SKM-1 treated with dmso at 0.1 percent for 144 hours (cell line): ENCODE data around the gene RNF26.

Experiments used
- DNase-seq: peaks from one replicate; lab custom pipeline; 2025; ENCODE audit not compliant: unreplicated experiment; lab: John Stamatoyannopoulos, UW

RNF26 gene

DNA sequence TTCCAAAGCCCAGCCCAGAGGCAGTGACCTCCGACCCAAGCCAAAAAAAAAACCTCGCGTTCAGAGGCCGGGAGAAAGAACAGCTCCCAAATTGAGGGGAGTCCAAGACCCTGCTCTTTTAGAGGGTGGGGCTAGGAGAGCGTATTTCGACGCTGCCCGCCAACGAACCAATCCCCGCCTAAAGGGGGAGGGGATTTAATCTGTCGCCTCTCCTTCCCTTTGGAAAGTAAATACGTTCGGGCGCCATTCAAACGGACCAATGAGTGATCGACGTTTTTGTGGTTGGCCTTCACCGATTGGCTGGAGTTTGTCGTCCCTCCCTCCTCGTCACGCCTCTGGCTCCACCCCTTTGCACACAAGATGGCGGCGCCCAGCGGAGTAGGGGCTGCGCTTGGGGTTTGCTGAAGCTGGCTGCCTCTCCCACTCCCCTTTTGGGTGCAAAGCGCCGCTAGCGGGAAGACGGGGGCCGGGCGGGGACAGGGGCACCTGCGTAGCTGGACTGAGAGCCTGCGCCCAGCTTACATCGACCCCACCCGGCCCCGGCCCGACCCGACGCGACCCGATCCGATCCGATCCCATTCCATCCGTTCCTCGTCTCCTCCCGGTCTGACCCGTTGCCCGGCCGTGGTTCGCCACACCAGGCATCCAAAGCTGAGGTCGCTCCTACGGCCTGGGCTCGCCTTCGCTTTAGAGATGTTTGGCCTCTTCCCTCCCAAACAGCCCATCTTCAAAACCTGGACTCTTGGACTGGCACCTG, at the start of gene RNF26:
Gene RNF26, plus strand, starts transcription at position 354 of the 757 bp plus-strand sequence. CDS start 596 bp downstream, outside the sequence.
- DNase-seq, result peak; percentile 95

DNA sequence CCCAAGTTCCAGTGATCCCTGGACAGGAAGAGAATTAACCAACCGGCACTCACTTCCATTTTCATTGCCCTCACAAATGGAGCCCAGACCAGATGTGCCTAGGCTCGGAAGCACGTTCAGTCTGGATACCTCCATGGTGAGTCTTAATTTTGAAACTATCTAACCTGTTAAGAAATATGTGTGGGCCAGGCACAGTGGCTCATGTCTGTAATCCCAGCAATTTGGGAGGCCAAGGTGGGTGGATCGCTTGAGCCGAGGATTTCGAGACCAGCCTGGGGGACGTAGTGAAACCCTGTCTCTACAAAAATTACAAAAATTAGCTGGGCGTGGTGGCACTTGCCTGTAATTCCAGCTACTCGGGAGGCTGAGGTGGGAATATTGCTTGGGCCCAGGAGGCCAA, 48.9 kb upstream of the RNF26 start:
- DNase-seq, result no peak

DNA sequence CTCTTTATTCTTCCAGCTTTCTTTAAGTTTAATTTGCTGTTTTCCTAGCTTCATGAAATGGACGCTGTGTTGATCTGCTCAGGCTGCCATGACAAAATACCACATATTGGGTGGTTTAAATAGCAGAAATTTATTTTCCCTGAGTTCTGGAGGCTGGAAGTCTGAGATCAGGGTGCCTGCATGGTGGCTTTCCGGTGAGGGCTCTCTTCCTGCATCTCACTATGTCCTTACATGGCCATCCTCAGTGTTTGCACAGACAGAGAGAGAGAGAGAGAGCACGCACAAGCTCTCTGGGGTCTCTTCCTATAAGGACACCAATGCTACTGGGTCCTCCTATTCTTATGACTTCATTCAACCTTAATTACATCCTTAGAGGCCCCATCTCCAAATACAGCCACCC, 46.1 kb upstream of the RNF26 start:
- DNase-seq, result no peak

DNA sequence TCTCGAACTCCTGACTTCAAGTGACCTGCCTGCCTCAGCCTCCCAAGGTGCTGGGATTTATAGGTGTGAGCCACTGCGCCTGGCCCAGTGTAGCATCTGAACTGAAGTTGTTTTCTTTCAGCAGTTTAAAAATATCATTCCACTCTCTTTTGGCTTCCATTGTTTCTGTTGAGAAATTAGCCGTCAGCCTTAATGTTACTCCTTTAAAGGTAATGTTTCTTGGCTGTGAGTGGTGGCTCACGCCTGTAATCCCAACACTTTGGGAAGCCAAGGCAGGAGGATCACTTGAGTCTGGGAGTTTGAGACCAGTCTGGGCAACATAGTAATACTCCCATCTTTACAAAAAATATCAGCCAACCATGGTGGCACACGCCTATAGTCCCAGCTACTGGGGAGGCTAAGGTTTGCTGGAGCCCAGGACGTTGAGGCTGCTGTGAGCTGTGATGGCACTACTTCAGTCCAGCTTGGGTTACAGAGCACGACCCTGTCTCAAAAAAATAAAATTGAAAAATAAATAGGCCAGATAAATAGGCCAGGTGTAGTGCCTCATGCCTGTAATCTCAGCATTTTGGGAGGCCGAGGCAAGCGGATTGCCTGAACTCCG, 43.3 kb upstream of the RNF26 start:
- no peak for DNase-seq

DNA sequence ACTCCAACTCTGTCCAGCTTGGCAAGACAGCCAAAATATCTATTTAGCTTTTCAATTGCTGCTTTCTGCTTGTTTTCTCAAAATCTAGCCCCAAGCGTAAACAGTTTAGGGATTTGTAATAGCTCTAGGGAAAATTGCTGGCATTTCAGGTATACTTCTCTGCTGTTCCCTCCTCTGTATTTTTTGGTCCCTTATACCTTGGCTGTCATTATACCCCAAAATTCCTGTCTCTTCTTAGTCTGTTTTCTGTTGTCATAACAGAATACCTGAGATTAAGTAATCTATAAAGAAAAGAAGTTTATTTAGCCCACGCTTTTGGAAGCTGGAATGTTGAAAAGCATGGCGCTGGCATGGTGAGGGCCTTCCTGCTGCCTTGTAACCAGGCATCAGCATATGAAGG, 40.9 kb upstream of the RNF26 start:
- DNase-seq, result no peak

DNA sequence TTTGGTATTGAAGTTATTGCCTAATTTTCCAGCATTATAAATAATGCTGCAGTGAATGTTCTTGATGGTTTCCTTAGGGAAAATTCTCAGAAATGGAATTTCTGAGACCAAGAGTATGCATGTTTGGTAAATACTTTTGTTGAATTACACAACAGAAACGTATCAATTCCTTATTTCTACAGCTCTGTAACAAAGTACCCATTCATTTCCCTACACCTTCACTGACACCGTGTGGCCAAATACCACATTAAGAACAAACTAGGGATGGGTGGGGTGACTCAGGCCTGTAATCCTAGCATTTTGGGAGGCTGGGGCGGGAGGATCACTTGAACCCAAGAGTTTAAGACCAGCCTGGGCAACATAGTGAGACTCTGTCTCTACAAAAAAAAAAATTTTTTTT, 39.1 kb upstream of the RNF26 start:
- DNase-seq, result no peak

DNA sequence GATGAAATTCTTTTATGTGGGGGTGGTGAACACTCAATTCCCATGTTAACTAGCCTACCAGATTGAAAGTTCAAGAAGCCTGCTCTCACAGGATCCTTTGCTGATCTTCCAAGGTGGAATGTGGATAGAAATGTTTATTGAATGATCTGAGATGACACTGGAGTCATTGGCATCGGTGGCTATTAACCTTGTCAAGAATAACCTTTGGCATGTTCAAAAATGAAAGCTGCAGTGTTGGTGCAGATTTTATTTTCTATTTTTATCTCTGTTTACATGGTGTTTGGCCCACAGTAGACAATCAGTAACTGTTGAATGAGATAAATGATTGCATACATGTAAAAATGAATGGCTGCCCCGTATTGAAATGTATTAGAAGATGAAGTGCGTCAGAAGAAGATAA, 36.4 kb upstream of the RNF26 start:
- DNase-seq, result no peak

DNA sequence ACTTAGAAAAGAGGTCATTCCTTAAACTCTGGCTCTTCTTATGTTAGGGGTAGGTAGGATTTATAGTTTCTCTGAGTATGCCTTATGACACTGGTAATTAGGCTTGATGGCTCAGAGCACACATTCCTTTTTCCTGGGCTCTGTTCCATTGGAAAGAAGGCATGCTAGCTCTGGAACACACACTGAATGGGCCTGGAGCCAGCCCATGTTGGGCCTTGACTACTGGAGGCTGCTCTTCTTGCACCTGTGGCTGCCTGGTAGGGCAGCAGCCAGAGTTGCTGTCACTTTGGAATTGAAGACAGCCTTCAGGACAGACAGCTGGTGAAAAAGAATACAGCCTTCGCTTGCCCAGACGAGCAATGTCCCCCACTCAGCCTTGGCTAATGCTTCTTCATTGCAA, 35.6 kb upstream of the RNF26 start:
- no peak for DNase-seq

DNA sequence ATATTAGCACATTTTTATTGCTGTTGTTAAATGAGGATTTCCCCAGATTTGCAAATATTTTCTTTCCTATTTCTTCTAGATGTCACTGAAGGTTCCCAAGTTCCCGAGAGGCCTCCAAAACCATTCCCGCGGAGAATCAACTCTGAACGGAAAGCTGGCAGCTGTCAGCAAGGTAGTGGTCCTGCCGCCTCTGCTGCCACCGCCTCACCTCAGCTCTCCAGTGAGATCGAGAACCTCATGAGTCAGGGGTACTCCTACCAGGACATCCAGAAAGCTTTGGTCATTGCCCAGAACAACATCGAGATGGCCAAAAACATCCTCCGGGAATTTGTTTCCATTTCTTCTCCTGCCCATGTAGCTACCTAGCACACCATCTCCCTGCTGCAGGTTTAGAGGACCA, 34.9 kb upstream of the RNF26 start:
- no peak for DNase-seq

DNA sequence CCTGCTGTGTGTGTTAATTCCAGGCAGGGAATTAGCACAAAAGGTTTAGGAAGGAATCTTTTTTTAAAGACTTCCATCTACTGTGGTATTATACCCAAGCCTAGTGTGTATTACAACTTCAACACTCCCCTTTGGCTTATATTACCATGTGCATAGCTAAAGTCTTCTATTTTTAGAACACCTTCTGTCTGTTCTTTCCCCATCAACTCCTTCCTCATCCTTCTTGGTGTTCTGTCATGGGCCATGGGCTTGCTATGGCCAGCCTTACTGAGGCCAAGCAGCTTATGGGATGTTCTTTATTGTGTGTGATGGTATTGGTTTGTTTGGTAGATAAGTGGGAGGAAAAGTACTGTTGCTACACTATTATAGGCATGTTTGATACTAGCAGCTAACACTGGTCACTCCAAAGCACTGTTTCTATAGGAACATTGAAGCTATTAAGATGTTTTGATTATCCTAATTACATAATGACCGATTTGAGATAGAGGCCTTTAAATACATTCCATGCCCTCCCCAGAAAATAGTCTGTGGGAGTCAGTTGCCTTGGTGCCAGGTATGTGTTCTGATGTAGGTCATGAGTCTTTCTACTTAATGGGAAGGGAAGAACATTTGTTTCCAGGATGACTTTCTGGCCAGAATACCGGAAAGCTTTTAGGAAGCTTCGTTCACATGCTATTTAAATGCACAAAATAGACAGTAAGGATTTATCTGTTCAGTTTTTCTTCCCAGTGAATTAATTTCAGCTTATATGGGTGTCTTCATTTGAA, 33.9 kb upstream of the RNF26 start:
- DNase-seq, result no peak

DNA sequence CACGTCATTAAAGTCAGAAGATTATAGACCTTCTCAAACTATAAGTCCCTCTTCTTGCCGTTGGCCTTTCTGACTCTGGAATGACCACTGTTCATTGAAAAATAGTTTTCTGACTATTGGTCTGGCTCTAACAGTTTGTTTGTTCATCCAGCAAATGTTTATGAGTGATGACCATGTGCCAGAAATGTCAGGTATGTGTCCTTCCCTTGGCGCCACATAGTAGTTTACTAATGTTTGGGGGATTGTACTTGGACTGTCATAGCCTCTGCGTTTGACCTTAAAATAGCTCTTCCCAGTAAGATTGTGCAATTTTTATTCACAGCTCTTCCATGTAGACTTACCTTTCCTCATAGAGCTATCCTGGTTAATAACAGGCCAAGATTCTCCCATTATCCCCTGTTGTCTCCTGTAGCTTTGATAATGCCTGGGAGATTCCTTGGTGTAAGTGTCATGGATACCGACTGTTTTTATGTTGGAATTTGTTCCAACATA, 31.1 kb upstream of the RNF26 start:
- DNase-seq, result no peak

DNA sequence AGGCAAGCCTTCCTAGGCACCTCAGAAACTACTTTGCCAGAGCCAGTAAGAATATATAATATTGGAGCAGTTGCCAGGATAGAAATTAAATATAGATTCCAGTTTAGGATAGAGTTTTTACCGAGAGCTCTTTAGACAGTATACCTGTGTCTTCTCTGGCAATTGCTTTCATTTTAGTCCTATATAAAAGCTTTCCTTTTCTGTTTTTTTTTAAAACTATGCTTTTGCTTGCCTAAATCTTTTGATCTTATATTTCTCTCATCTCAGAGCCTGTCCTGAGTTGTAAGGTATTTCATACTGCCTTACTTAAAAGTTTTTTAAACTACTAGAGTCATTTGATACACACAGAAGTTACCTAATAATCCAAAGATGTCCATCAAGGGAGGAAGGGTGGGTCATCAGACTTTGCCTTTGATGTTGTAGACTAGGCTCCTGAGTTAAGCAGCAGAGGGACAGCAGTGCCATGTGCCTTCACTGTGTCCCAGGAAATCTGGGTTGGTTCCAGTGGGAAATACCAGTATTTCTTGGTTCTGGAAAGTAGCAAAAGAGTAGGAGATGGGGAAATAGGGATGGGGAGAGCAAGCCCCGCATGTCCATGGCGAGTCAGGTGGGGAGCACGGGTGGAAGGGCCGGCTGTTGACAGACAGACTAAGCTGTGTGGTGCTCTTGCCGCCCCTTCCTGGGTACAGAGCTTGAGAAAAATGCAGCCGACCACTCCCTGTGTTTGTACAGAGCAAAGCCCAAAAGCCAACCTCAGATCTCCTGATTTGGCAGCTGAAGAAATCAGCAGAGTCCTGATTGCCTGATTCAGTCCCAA, 28.6 kb upstream of the RNF26 start:
- no peak for DNase-seq

DNA sequence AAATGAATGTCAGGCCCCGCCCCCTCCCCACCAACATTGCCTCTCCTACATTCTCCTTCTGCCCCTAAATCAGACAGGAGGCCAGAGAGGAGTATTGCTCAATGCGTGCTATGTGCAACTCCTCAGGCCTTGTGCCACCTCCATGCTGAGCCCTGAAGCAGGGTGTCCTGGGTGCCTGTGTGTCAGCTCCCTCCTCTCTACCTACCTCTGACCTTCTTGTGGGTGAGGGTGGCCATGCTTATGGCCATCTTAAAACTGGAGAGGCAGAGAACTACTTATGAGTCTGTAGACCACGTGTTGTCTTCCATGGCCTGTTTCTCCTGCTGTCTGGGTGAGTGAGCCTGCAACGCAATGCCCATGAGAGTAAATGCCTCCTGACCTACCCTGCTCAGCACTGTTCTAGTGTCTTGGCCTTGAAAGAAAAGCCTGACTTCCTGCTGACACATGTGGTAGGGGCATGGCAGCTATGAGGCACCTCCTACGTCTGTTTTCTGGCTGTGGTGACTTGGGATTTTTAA, 27.9 kb upstream of the RNF26 start:
- no peak for DNase-seq

DNA sequence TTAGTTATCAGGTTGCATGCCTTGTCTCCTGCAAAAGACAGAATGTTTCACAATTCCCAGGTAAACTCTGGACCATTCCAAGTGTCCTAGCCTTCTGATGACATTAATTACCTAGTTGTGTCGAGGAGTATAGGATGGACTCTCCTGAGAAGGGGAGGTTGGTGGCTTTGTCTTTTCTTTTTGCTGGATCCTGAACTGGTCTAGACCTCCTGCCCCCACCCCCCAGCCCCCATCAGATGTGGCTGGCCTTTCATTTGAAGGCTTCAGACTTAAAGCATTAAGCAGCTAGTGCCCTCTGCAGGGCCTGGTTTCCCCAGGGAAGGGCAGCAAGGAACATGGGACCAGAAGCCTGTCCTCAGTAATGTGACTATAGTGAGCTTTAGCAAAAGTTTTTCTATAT, 27.1 kb upstream of the RNF26 start:
- no peak for DNase-seq

DNA sequence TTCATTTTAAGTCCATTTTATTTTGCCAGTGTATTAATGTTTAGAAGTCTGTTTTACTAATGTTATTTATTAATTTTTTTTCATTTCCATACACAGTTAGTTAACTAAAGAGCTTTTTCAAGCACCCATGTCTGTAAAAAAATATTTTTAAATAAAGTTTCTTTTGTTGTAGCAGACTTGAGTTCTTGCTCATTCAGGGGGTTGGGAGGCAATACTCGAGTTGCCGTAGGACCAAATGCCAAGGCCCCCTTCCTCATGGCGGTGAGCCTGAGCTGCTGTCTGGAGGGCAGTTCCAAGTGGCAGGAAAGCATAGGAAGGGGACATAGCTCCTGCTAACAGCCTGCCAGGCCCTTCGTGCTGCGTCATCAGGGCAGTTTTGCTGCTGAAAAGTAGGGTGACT, 26.4 kb upstream of the RNF26 start:
- no peak for DNase-seq

DNA sequence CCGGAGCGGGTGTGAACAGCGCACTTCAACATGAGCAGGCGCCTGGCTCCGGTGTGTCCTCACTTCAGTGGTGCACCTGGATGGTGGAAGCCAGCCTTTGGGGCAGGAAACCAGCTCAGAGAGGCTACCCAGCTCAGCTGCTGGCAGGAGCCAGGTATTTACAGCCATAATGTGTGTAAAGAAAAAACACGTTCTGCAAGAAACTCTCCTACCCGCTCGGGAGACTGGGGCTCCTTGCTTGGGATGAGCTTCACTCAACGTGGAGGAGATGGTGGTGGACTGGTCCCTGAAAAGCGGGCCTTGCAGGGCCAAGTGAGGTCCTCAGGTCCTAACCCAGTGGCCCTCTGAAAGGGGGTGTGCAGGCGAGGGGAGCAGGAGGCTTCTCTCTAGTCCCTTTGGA, 24.9 kb upstream of the RNF26 start:
- DNase-seq, result no peak

DNA sequence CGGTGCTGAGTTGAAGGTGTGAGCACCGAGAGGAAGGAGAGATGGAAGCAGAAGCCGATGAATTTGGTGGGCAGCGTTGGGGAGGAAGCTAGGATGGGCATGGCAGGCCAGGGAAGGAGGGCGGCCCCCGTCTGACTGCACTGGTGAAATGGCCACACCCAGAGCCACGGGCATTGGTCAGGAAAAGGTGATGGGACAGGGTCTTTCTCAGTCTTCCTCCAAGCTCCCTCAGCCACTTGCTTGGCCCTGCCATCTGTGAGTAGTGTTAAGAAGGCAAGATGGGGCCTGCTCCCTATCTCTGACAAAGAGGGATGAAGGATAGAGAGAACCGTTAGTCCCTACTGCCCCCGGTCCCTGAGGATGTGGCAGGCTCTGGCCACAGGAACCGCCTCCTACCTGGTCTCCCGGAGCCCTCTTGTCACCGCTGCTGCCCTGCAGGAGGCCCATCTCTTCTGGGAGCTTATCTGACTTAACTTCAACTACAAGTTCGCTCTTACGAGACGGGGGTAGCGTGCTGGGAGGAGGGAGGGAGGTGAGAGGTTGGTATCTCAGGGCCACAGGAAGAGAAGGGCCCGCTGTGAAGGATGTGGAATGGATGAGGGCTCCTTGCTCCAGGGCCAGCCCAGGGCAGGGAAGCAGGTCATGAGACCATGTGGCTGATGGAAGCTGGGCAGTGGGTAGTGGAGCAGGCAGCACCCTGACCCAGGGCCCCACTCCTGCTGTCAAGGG, 24.2 kb upstream of the RNF26 start:
- DNase-seq, result no peak

DNA sequence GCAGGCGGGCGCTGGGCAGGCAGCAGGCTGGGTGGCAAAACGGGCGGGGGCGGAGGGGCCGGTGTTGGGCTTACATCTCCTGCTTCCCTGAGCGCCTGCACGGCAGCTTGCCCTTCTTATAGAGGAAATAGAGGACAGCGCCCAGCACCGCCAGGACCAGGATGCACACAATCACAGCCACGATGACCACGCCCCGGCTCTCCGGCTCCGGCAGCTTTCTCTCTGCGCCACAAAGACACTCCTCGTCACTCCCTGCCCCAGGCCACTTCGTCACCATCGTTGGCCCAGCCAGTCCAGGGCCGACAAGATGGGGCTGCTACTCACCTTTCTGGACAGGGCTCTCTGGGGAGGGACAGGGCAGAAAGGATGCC, 23.7 kb upstream of the RNF26 start:
- no peak for DNase-seq

DNA sequence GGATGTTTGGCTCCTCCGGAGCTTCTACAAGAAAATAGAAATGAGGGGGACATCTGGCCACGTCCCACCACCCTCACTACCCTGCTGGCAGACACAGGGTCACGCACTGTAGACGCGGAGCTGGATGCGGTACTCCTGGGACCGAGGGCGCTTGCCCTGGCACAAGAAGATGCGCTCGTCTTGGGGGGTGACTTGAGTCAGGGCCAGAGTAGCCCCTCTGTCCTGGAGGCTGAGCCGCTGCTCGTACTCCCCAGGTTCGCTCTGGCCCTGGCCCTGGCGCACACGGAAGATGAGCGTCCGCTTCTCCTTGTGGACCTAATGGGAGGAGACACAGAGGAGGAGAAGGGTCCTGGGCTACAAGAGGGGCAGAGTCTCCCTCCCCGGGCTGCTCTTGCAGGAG, 19.6 kb upstream of the RNF26 start:
- DNase-seq, result no peak
